Large intestine (tissue), 3 donors: Measurements from ENCODE around the gene PPP1R15B. TPM values are rescaled to one million over a fixed set of nuclear protein-coding genes. Genes with fewer than 3 reads are reported as not detected.

ENCODE experiments used
- DNase-seq, 2 donors: peaks; one replicate each; pipeline versions ENCODE4 v3.0.0 to v3.0.0-alpha.2; 2013
- H3K27ac ChIP-seq: one replicate; pipeline ENCODE4 v1.5.1; 2013; ENCODE audit warnings: low read length
- H3K27me3 ChIP-seq: 2 replicates; pipeline ENCODE4 v1.6.1; 2013; ENCODE audit warnings: low read length; ENCODE audit not compliant: control insufficient read depth, insufficient read depth
- H3K36me3 ChIP-seq: 2 replicates; pipeline ENCODE4 v1.6.1; 2013; ENCODE audit warnings: low read length; ENCODE audit not compliant: control insufficient read depth, insufficient read depth
- H3K4me1 ChIP-seq: one replicate; pipeline ENCODE4 v1.6.1; 2013; ENCODE audit warnings: low read length; ENCODE audit not compliant: control insufficient read depth, insufficient read depth
- H3K4me3 ChIP-seq: one replicate; pipeline ENCODE4 v1.5.1; 2013; ENCODE audit warnings: low read length
- H3K9me3 ChIP-seq: one replicate; pipeline ENCODE4 v1.6.1; 2013; ENCODE audit warnings: mild to moderate bottlenecking, low read depth, low read length, moderate library complexity; ENCODE audit not compliant: control insufficient read depth
- WGBS: methylation state at CpG from one replicate; pipeline ENCODE4 v1.1.5; 2013; ENCODE audit warnings: low lambda C conversion rate; ENCODE audit not compliant: insufficient coverage; 5-methylcytosine and 5-hydroxymethylcytosine counted together
- polyA plus RNA-seq: library from polyadenylated mRNA; unstranded; fragments of 120-200 nt; gene quantifications from one replicate; pipeline ENCODE4 v1.2.1, GENCODE V29; 2013

Gene PPP1R15B
- polyA plus RNA-seq, 1 donor, result 46.4 TPM

DNA sequence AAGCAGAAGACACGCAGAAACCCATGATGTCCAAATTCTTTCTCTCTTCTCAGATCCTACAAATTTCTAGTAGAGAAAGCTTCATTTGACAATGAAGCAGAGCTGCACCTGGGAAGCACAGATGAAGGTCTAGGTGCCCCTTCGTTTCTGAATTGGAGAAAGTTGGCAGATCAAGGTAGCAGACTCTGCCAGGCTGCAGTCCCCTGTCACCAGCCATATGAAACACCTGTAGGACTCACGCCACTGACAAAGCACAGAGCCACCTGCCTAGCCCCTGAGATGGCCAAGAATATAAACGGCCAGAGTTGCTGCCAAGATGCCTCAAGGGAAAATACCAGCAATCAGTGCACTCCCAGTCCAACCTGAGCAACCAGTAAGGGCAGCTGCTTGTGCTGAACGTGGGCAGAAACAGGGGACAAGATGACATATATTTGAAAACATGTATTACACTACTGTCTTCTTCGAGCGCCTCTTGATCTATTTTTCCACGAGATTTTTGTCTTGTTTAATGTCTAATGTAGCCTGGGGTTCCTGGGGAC is 31.3 kb downstream of the PPP1R15B start:
- Histone ChIP-seq H3K4me1 (peaks cover 25% of the 10 kb centered on the region), H3K36me3 (no peaks in the 10 kb centered on the region), H3K4me3 (no peak overlapping the region), H3K27ac (no peak overlapping the region), H3K27me3 (peaks cover 12% of the 10 kb centered on the region), H3K9me3 (no peaks in the 10 kb centered on the region)
- no CpG with 5 or more reads among the region's 8 CpGs for WGBS
- DNase-seq, result no peak

DNA sequence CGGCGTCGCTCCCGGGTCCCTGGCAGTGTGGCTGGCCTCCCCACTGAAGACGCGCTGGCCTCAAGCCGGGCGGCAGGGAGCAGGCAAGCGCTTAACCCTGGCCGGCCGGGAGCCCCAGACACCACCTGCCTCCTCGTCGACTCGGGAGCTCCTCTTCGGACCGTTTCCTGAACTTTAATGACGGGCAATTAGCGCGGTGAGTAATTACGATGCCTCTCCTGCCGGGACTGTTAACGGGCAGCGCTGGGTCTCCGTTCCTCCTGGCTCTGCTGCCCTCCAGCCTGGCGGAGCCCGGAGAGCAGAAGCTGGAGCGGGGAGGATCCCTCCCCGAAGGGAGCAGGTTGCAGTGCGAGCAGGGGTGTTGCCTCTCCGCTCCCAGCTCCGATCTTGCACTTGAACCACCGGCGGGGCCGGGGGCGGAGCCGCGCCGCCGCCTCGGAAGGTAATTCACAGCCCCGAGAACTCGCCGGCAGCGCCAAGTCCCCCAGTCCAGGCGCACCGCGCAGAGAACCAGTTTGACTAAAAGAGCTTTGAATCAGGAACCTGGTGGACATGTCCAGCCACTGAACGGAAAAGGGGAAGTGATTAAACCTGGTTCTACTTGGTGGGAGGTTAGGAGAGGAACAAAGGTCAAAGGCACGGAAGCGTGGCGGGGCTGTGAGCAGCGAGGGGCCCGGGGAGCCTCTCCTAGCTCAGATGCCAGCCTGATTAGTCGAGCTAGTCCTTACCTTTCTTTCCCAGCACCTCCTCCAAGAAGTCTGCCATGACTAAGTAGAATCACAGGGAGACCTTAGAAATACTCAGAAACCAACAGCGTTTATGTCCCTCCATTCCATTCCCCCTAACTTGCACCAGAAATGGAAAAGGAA is 33.6 kb downstream of the PPP1R15B start:
- WGBS, result 0% methylated on average over 1 of the region's 55 CpGs
- H3K4me1 ChIP-seq, result peaks cover 27% of the 10 kb centered on the region
- H3K4me3 ChIP-seq, result peak overlapping the region; percentile 68
- H3K27ac ChIP-seq, result peak overlapping the region; percentile 92
- peak; percentile 62 to 88 for DNase-seq
- H3K36me3 ChIP-seq, result no peaks in the 10 kb centered on the region
- H3K9me3 ChIP-seq, result no peaks in the 10 kb centered on the region
- peaks cover 12% of the 10 kb centered on the region for H3K27me3 ChIP-seq

DNA sequence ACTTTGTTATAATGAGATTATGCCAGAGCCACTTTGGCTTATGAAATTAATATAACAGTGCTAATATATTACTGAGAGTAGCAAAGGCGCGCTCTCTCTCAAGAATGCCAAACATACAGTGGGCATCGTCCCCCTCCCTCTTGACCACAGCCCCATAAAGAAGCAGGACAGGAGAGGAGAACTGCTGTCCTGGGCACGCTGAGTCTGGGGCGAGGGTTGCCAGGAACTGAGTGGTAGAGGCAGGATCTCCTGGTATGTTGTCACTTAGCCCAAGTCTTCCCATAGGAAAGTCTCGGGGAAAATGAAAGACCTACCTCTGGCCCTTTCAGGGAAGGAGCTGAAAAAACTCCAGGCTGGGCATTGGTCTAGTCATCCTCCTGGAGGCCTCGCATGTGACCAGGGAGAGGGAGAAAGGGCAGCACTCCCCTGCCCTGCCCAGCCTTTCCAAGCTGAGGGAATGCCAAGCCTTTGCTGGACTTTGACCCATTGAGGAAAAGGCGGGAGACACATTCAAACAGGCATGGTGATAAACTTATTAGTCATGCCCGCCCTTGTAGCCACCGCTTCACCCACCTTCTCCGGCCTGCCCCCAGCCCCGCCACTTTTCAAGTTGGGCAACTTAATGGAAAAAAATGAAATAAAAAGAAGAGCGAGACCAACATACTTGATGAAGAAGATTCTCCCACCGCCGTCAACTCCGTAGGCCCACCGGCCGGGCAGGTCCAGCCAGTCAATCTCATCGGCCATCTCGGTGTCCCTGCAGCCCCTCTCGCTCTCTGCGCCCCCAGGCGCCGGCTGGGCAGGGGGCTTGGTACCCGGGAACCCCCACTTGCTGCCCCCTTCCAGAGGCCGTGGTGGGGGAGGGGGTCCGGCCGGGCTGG is 34.5 kb downstream of the PPP1R15B start:
- Histone ChIP-seq H3K36me3 (no peaks in the 10 kb centered on the region), H3K4me3 (peak overlapping the region; percentile 68), H3K27ac (peak overlapping the region; percentile 92), H3K4me1 (peaks cover 27% of the 10 kb centered on the region), H3K9me3 (no peaks in the 10 kb centered on the region), H3K27me3 (peaks cover 12% of the 10 kb centered on the region)
- WGBS, result no CpG with 5 or more reads among the region's 28 CpGs
- peak; percentile 94 to 97 for DNase-seq

DNA sequence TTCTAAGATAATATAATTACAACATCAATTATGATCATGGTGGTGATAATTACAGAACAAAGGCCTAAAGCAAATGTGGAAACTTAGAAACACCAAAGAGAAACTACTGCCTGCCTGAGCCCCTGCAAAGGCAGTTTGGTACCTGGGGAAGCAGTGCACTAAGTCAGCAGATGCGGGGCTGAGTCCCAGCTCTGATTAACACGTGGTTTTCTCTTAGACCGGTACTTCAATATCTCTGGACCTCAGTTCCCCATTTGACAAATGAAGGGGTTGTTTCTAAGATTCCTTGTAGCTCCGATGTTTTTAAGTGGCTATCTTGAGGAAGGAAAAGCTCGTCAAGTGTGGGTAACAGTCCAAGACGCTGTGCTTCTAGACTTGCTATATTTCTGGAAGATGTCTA is 35.2 kb downstream of the PPP1R15B start:
- Histone ChIP-seq H3K27me3 (peaks cover 12% of the 10 kb centered on the region), H3K36me3 (no peaks in the 10 kb centered on the region), H3K27ac (peak overlapping the region; percentile 79), H3K4me1 (peaks cover 27% of the 10 kb centered on the region), H3K4me3 (peak overlapping the region; percentile 68), H3K9me3 (no peaks in the 10 kb centered on the region)
- no CpG with 5 or more reads among the region's 6 CpGs for WGBS
- no peak for DNase-seq

DNA sequence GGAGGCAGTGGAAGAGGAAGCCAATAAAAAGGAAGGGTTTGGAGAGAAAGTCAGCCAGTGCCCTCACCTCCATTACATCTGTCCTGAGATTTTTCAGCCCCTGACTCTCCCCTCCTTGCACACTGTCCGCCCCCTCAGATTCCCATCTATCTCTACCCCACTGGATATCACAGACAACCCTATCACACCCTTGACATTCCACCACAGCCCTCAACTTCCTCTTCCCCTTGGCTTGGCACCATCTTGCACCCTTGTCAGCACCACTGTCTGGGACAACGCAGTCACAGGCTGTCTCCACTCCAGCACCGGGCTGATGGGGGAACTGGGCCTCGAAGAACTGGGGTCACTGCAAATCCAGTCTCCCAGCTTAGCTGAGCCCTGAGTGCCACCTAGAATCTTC is 37.7 kb downstream of the PPP1R15B start:
- Histone ChIP-seq H3K9me3 (no peaks in the 10 kb centered on the region), H3K27ac (no peak overlapping the region), H3K4me1 (peaks cover 23% of the 10 kb centered on the region), H3K27me3 (peaks cover 12% of the 10 kb centered on the region), H3K4me3 (no peak overlapping the region), H3K36me3 (peaks cover 21% of the 10 kb centered on the region)
- no CpG with 5 or more reads among the region's 4 CpGs for WGBS
- DNase-seq, result no peak

DNA sequence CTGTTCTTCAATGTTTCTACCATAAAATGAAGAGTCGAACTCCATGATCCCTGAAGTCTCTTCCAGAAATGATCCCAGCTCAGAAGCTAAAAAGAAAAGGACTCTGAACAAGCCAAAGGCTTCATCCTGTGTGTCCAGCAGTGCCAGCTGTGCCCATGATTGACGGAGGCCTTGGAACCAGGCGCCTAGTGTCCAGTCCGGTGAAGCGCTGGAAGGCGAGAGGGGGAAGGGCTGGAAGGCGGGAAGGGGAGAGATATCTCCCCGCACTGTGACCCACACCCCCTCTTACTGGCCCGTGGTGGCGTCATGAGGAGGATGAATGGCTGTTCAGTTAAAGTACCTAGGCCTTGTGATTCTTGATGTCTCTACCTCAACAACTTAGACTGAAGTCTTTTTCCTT is 41.4 kb downstream of the PPP1R15B start:
- Histone ChIP-seq H3K27me3 (no peaks in the 10 kb centered on the region), H3K27ac (no peak overlapping the region), H3K9me3 (no peaks in the 10 kb centered on the region), H3K4me3 (no peak overlapping the region), H3K4me1 (peaks cover 5% of the 10 kb centered on the region), H3K36me3 (peaks cover 49% of the 10 kb centered on the region)
- DNase-seq, result no peak
- WGBS, result 92% methylated on average over 2 of the region's 10 CpGs

DNA sequence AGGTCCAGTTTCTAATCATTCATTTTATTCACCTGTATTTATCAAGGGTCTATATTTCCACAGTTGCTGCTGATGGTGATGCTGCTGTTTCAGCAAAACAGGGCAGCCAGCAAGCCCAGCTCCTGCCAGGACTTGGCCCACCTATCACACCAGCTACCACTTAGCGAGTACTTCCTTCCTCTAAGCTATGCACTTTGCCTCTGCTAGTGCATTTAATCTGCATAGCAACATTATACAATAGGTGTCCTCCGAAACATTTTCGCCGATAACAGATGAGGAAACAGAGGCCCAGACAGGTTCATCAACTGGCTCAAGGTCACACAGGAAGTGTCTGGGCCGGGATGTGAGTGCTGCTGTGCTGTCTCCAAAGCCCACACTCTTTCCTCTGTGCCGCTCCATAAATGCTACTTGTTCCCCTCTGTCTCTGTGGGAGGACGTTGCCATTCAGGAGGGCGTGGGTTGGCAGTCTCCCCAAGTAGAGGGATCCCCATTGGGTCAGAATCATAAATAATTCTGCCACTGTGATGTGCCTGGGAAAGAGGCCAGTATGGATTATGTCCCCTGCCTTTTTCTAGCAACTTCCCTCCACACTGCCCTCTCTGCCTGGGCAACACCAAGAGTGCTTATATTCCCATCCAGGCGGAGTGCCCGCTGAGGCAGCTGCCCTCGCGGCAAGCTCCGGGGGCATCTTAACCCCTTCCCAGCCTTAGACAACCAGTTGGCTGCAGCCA is 42.5 kb downstream of the PPP1R15B start:
- peaks cover 8% of the 10 kb centered on the region for H3K4me1 ChIP-seq
- H3K27me3 ChIP-seq, result no peaks in the 10 kb centered on the region
- H3K4me3 ChIP-seq, result no peak overlapping the region
- H3K27ac ChIP-seq, result no peak overlapping the region
- DNase-seq, result no peak
- no peaks in the 10 kb centered on the region for H3K9me3 ChIP-seq
- no CpG with 5 or more reads among the region's 13 CpGs for WGBS
- peaks cover 49% of the 10 kb centered on the region for H3K36me3 ChIP-seq

DNA sequence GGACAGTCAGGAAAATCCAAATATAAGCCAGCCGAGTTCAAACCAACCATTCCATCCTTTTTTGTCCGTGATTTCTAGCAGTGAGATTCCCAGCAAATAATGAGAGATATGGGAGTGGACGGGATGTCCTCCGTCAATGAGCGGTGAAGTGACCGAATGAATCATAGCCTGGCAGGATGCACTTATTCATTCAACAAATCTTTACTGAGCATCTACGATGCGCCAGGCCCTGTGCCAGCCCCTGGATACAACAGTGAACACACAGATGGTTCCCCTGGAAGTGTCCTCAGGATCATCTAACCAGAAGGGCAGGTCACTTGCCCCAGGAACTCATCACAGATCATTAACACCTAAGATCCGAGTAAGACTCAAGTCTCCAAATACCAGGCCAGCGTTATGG is 43.7 kb downstream of the PPP1R15B start:
- Histone ChIP-seq H3K4me3 (no peak overlapping the region), H3K27me3 (no peaks in the 10 kb centered on the region), H3K27ac (no peak overlapping the region), H3K4me1 (peaks cover 18% of the 10 kb centered on the region), H3K36me3 (peaks cover 49% of the 10 kb centered on the region), H3K9me3 (no peaks in the 10 kb centered on the region)
- no peak for DNase-seq
- no CpG with 5 or more reads among the region's 10 CpGs for WGBS

DNA sequence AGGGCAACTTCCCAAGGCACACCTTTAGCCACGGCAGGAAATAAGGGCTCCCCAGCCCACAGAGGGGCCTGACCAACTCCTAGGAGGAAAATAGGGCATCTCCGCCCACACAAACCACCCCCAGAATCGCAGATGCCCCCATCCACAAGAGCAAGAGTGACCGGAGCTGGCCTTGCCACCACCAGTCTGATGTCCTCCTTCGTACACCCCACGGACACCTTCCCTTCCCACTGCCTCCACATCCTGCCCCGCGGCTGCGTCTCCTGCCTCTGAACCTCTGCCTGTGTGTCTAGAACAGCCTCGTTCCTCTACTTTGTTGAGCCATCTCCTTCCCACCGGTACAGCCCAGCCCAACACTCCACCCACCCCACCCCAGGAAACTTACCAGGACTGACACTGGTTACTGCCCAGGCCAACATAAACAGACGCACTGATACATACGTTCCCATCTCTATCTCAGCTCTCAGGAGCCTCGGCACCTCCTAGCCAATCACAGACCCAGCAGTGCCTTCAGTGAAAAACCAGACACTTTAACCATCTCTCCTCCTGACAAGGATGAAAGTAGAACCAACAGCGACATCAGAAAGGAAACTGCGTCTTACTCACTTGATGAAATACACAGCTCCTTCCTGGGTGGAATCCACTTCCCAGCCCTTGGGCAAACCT is 44.3 kb downstream of the PPP1R15B start:
- H3K9me3 ChIP-seq, result no peaks in the 10 kb centered on the region
- DNase-seq, result no peak

More for the DNA sequence above, 44.3 kb downstream of the PPP1R15B start:
- Histone ChIP-seq H3K36me3 (peaks cover 49% of the 10 kb centered on the region), H3K4me1 (peaks cover 23% of the 10 kb centered on the region), H3K27me3 (no peaks in the 10 kb centered on the region), H3K4me3 (no peak overlapping the region), H3K27ac (no peak overlapping the region)
- WGBS, result no CpG with 5 or more reads among the region's 16 CpGs
